Karpas-422 (cell line): ENCODE measurements around the gene PRIM2. TPM values are rescaled to one million over a fixed set of nuclear protein-coding genes. Genes with fewer than 3 reads are reported as not detected.
"Not testable (repeated sequence)": the region's sequence is repeated elsewhere in the genome, so short reads cannot be mapped to it uniquely, and the experiment has no call there.

Experiments used
- DNase-seq: peaks from one replicate; pipeline ENCODE4 v3.0.0-alpha.2; 2015
- H2AFZ ChIP-seq: fragments of 200-600 bp; sonication (generic); 2 replicates; pipeline ENCODE4 v1.6.1; 2014; ENCODE audit warnings: antibody characterized with exemption, low read length, mixed read lengths
- H3K27ac ChIP-seq: fragments of 200-600 bp; sonication (generic); 2 replicates; pipeline ENCODE4 v1.5.1; 2014; ENCODE audit warnings: mild to moderate bottlenecking, low read length, moderate library complexity
- H3K27me3 ChIP-seq: fragments of 200-600 bp; sonication (generic); 2 replicates; pipeline ENCODE4 v1.6.1; 2014; ENCODE audit warnings: low read length, mixed read lengths
- H3K36me3 ChIP-seq: fragments of 200-600 bp; sonication (generic); 2 replicates; pipeline ENCODE4 v1.6.1; 2014; ENCODE audit warnings: low read length, mixed read lengths; ENCODE audit not compliant: insufficient read depth
- H3K4me1 ChIP-seq: fragments of 200-600 bp; sonication (generic); 2 replicates; pipeline ENCODE4 v1.6.1; 2014; ENCODE audit warnings: mild to moderate bottlenecking, low read length, mixed read lengths
- H3K4me2 ChIP-seq: fragments of 200-600 bp; sonication (generic); 2 replicates; pipeline ENCODE4 v1.6.1; 2014; ENCODE audit warnings: low read length, low read depth, mild to moderate bottlenecking; ENCODE audit not compliant: poor library complexity, severe bottlenecking
- H3K4me3 ChIP-seq: fragments of 200-600 bp; sonication (generic); 2 replicates; pipeline ENCODE4 v1.5.1; 2014; ENCODE audit warnings: mild to moderate bottlenecking, antibody characterized with exemption, low read length, mixed read lengths
- H3K79me2 ChIP-seq: fragments of 200-600 bp; sonication (generic); 2 replicates; pipeline ENCODE4 v1.6.1; 2014; ENCODE audit warnings: mild to moderate bottlenecking, low read length, mixed read lengths
- H3K9ac ChIP-seq: fragments of 200-600 bp; sonication (generic); 2 replicates; pipeline ENCODE4 v1.6.0; 2014; ENCODE audit warnings: low read length
- H3K9me2 ChIP-seq: fragments of 200-600 bp; sonication (generic), shearing (Covaris generic); replicated peaks from 2 replicates; pipeline ENCODE4 v1.6.0; 2014; ENCODE audit warnings: mild to moderate bottlenecking, low read length, moderate library complexity; ENCODE audit not compliant: insufficient read depth
- H3K9me3 ChIP-seq: fragments of 300-700, 200-600 bp; sonication (generic); 2 replicates; pipeline ENCODE4 v1.6.1; 2014; ENCODE audit warnings: low read length, mixed read lengths
- H4K20me1 ChIP-seq: fragments of 200-600 bp; sonication (generic); 2 replicates; pipeline ENCODE4 v1.6.1; 2014; ENCODE audit warnings: mild to moderate bottlenecking, antibody characterized with exemption, low read length, low read depth; ENCODE audit not compliant: insufficient read depth
- total RNA-seq: library from RNA; depleted of rRNA; stranded (reverse); fragments of >200 nt; shearing (Covaris generic); gene quantifications from 2 replicates; pipeline ENCODE4 v1.2.3, GENCODE V29; 2014; ENCODE audit warnings: low replicate concordance; rRNA removed

Gene PRIM2
- 22.7 and 49.1 TPM in 2 replicates for total RNA-seq

- Histone ChIP-seq H3K9me3 (no peaks in the 10 kb centered on the region), H2AFZ (peak within 1 kb of the TSS; percentile 95), H3K27ac (peak within 1 kb of the TSS; percentile 59), H3K9me2 (no peaks in the 10 kb centered on the region), H3K4me3 (peak within 1 kb of the TSS; percentile 91), H3K9ac (peak within 1 kb of the TSS; percentile 85), H3K79me2 (peaks cover 49% of the 10 kb centered on the region), H4K20me1 (no peaks in the 10 kb centered on the region), H3K4me1 (peaks cover 24% of the 10 kb centered on the region), H3K36me3 (peaks cover 31% of the 10 kb centered on the region), H3K4me2 (peak within 1 kb of the TSS; percentile 88), H3K27me3 (no peaks in the 10 kb centered on the region)
- DNase-seq: peak; percentile 92
Observed at GRCh38 chr6:57317060-57317943, at the start of gene PRIM2. TSS of gene PRIM2 (plus strand) at chr6:57317630. CDS start at chr6:57318446, 816 bp downstream.

GRCh38 chr6:57268294-57268640, 49.2 kb upstream of the PRIM2 start:
- Histone ChIP-seq H3K36me3 (no peaks in the 10 kb centered on the region), H3K27ac (no peak overlapping the region), H3K4me1 (no peaks in the 10 kb centered on the region), H2AFZ (no peak overlapping the region), H3K9me2 (no peaks in the 10 kb centered on the region), H3K9ac (no peak overlapping the region), H3K27me3 (no peaks in the 10 kb centered on the region), H3K4me3 (no peak overlapping the region), H3K79me2 (no peaks in the 10 kb centered on the region), H4K20me1 (no peaks in the 10 kb centered on the region), H3K9me3 (no peaks in the 10 kb centered on the region), H3K4me2 (no peak overlapping the region)
- DNase-seq: no peak

- H3K4me1 ChIP-seq, H3K4me3 ChIP-seq, H2AFZ ChIP-seq, H3K27me3 ChIP-seq, H3K27ac ChIP-seq, H3K36me3 ChIP-seq, DNase-seq, H3K79me2 ChIP-seq, H3K9me3 ChIP-seq, H3K9me2 ChIP-seq, H3K9ac ChIP-seq, H4K20me1 ChIP-seq, H3K4me2 ChIP-seq: not testable (repeated sequence)
Observed at GRCh38 chr6:57274113-57274824, 43.2 kb upstream of the PRIM2 start.

GRCh38 chr6:57275384-57275783, 42.0 kb upstream of the PRIM2 start:
- Histone ChIP-seq H3K79me2 (no peaks in the 10 kb centered on the region), H3K27ac (no peak overlapping the region), H4K20me1 (no peaks in the 10 kb centered on the region), H3K4me1 (no peaks in the 10 kb centered on the region), H3K4me2 (no peak overlapping the region), H3K9me2 (no peaks in the 10 kb centered on the region), H2AFZ (no peak overlapping the region), H3K27me3 (no peaks in the 10 kb centered on the region), H3K4me3 (no peak overlapping the region), H3K9me3 (no peaks in the 10 kb centered on the region), H3K36me3 (no peaks in the 10 kb centered on the region), H3K9ac (no peak overlapping the region)
- DNase-seq: peak; percentile 17

- H3K36me3 ChIP-seq: no peaks in the 10 kb centered on the region
Observed at GRCh38 chr6:57276946-57277345, 40.5 kb upstream of the PRIM2 start.

GRCh38 chr6:57278570-57278969, 38.9 kb upstream of the PRIM2 start:
- H4K20me1 ChIP-seq: no peaks in the 10 kb centered on the region
- no peak for DNase-seq
- H3K9ac ChIP-seq: no peak overlapping the region
- H3K9me2 ChIP-seq: no peaks in the 10 kb centered on the region
- no peaks in the 10 kb centered on the region for H3K4me1 ChIP-seq
- H3K27me3 ChIP-seq: no peaks in the 10 kb centered on the region
- H3K4me3 ChIP-seq: no peak overlapping the region
- H3K9me3 ChIP-seq: no peaks in the 10 kb centered on the region
- no peaks in the 10 kb centered on the region for H3K36me3 ChIP-seq
- no peak overlapping the region for H3K4me2 ChIP-seq
- H2AFZ ChIP-seq: no peak overlapping the region
- H3K79me2 ChIP-seq: no peaks in the 10 kb centered on the region
- no peak overlapping the region for H3K27ac ChIP-seq

More at GRCh38 chr6:57276946-57277345, 40.5 kb upstream of the PRIM2 start:
- Histone ChIP-seq H3K9ac (no peak overlapping the region), H3K4me2 (no peak overlapping the region), H3K9me2 (no peaks in the 10 kb centered on the region), H3K4me1 (no peaks in the 10 kb centered on the region), H2AFZ (no peak overlapping the region), H3K4me3 (no peak overlapping the region), H3K27me3 (no peaks in the 10 kb centered on the region), H3K27ac (no peak overlapping the region), H3K9me3 (no peaks in the 10 kb centered on the region), H4K20me1 (no peaks in the 10 kb centered on the region), H3K79me2 (no peaks in the 10 kb centered on the region)
- peak; percentile 36 for DNase-seq

- Histone ChIP-seq H3K4me2 (no peak overlapping the region), H3K4me1 (no peaks in the 10 kb centered on the region), H3K36me3 (no peaks in the 10 kb centered on the region), H3K79me2 (no peaks in the 10 kb centered on the region), H4K20me1 (no peaks in the 10 kb centered on the region), H3K9me2 (no peaks in the 10 kb centered on the region), H3K9ac (no peak overlapping the region), H2AFZ (no peak overlapping the region), H3K27ac (no peak overlapping the region), H3K27me3 (no peaks in the 10 kb centered on the region), H3K4me3 (no peak overlapping the region), H3K9me3 (no peaks in the 10 kb centered on the region)
- peak; percentile 31 for DNase-seq
Observed at GRCh38 chr6:57279013-57279412, 38.4 kb upstream of the PRIM2 start.

- H2AFZ ChIP-seq: no peak overlapping the region
- H3K4me3 ChIP-seq: no peak overlapping the region
- no peaks in the 10 kb centered on the region for H3K36me3 ChIP-seq
- no peaks in the 10 kb centered on the region for H3K27me3 ChIP-seq
- H3K4me1 ChIP-seq: no peaks in the 10 kb centered on the region
- no peaks in the 10 kb centered on the region for H3K9me2 ChIP-seq
- H3K4me2 ChIP-seq: no peak overlapping the region
- no peaks in the 10 kb centered on the region for H4K20me1 ChIP-seq
- no peak overlapping the region for H3K9ac ChIP-seq
- no peaks in the 10 kb centered on the region for H3K79me2 ChIP-seq
- H3K9me3 ChIP-seq: no peaks in the 10 kb centered on the region
- DNase-seq: peak; percentile 4
- H3K27ac ChIP-seq: no peak overlapping the region
Observed at GRCh38 chr6:57283106-57283505, 34.3 kb upstream of the PRIM2 start.
